Epithelial cell of proximal tubule (primary cell): ENCODE results near the gene TUBA1C. TPM values are rescaled to one million over a fixed set of nuclear protein-coding genes. Genes with fewer than 3 reads are reported as not detected.
"Not testable (repeated sequence)": the region's sequence is repeated elsewhere in the genome, so short reads cannot be mapped to it uniquely, and the experiment has no call there.

Experiments used
- DNase-seq: peaks from one replicate; pipeline ENCODE4 v3.0.0-alpha.2; 2011; ENCODE audit warnings: low read depth
- H3K4me3 ChIP-seq: 2 replicates; pipeline ENCODE4 v1.5.1; 2011; ENCODE audit warnings: low read depth, mild to moderate bottlenecking, low read length
- CTCF ChIP-seq: conservative IDR thresholded peaks from 2 replicates; pipeline ENCODE4 v1.5.1; 2012; ENCODE audit warnings: low read depth, mild to moderate bottlenecking, low read length
- total RNA-seq: library from RNA; depleted of rRNA; stranded (reverse); fragments of >200 nt; gene quantifications from 2 replicates; pipeline ENCODE4 v1.2.3, GENCODE V29; 2015

The TUBA1C gene
- total RNA-seq, 1 donor from 2014 or later = 1,483 TPM

- DNase-seq = no peak
- TF ChIP-seq CTCF = no peak
- H3K4me3 ChIP-seq = no peak overlapping the region
Observed at GRCh38 chr12:49255857-49256637, 8.8 kb upstream of the TUBA1C start.

- not testable (repeated sequence) for DNase-seq, H3K4me3 ChIP-seq
Observed at GRCh38 chr12:49257508-49258184, 7.2 kb upstream of the TUBA1C start.

- no peak overlapping the region for H3K4me3 ChIP-seq
- no peak for TF ChIP-seq CTCF
- DNase-seq = no peak
Observed at GRCh38 chr12:49259452-49259851, 5.4 kb upstream of the TUBA1C start.

- TF ChIP-seq CTCF = no peak
- DNase-seq = no peak
- H3K4me3 ChIP-seq = no peak overlapping the region
Observed at GRCh38 chr12:49260166-49260565, 4.7 kb upstream of the TUBA1C start.

GRCh38 chr12:49260571-49261363, 4.1 kb upstream of the TUBA1C start:
- TF ChIP-seq CTCF = no peak
- no peak for DNase-seq
- H3K4me3 ChIP-seq = no peak overlapping the region

GRCh38 chr12:49261721-49262120, 3.2 kb upstream of the TUBA1C start:
- no peak for TF ChIP-seq CTCF
- no peak overlapping the region for H3K4me3 ChIP-seq

GRCh38 chr12:49263400-49263763, 1.5 kb upstream of the TUBA1C start:
- TF ChIP-seq CTCF = no peak
- no peak for DNase-seq
- peak overlapping the region; percentile 99 for H3K4me3 ChIP-seq

More at GRCh38 chr12:49261721-49262120, 3.2 kb upstream of the TUBA1C start:
- DNase-seq = no peak
